22Rv1 (cell line): ENCODE measurements around the gene HS3ST3A1.

Source experiments
- CTCF ChIP-seq: fragments of 450-650 bp; IDR thresholded peaks from 2 replicates; pipeline ENCODE4 v1.5.1; 2017; ENCODE audit warnings: mild to moderate bottlenecking
- ZFX ChIP-seq: fragments of 450-650 bp; IDR thresholded peaks from 2 replicates; pipeline ENCODE4 v1.6.1; 2017; ENCODE audit warnings: antibody characterized with exemption, borderline replicate concordance

GRCh38 chr17:13502263-13502662 lies 99.5 kb downstream of the HS3ST3A1 start:
- no peak for TF ChIP-seq CTCF
- TF ChIP-seq ZFX: no peak
